ENCODE measurements around the gene HECTD1. TPM values are rescaled to one million over a fixed set of nuclear protein-coding genes. Genes with fewer than 3 reads are reported as not detected.
A peak's percentile ranks its signal among the peaks of the same experiment; 100 is the strongest.
"Not testable (repeated sequence)": the region's sequence is repeated elsewhere in the genome, so short reads cannot be mapped to it uniquely, and the experiment has no call there.

HECTD1 gene
- total RNA-seq, 1 donor: 246 TPM

- Histone ChIP-seq H3K4me3 (ENCODE audit: insufficient read depth, low read length) (no peak overlapping the region), H3K4me2 (ENCODE audit: insufficient read depth, low read length) (no peak overlapping the region), H4K20me1 (ENCODE audit: insufficient read depth, low read length) (no peaks in the 10 kb centered on the region), H3K27ac (ENCODE audit: low read depth, low read length) (no peak overlapping the region), H3K79me2 (ENCODE audit: insufficient read depth, low read length) (no peaks in the 10 kb centered on the region), H3K36me3 (ENCODE audit: insufficient read depth, low read length) (no peaks in the 10 kb centered on the region), H3K4me1 (ENCODE audit: insufficient read depth, low read length) (peaks cover 6% of the 10 kb centered on the region), H3K27me3 (ENCODE audit: insufficient read depth, low read length) (no peaks in the 10 kb centered on the region), H3K9me3 (ENCODE audit: low read depth, low read length) (no peaks in the 10 kb centered on the region), H2AFZ (ENCODE audit: low read length) (no peak overlapping the region)
- no peak for TF ChIP-seq CTCF (IDR thresholded peaks at IDR 0.05; ENCODE audit: extremely low read depth, low read depth, low read length)
- no peak for DNase-seq (ENCODE audit: insufficient read length, low spot score, missing footprints)
Observed at GRCh38 chr14:31244626-31245025, 37.0 kb upstream of the HECTD1 start.

GRCh38 chr14:31243860-31244259, 36.3 kb upstream of the HECTD1 start:
- Histone ChIP-seq H3K4me3 (ENCODE audit: insufficient read depth, low read length) (no peak overlapping the region), H2AFZ (ENCODE audit: low read length) (no peak overlapping the region), H3K27ac (ENCODE audit: low read depth, low read length) (no peak overlapping the region), H4K20me1 (ENCODE audit: insufficient read depth, low read length) (no peaks in the 10 kb centered on the region), H3K9me3 (ENCODE audit: low read depth, low read length) (no peaks in the 10 kb centered on the region), H3K79me2 (ENCODE audit: insufficient read depth, low read length) (no peaks in the 10 kb centered on the region), H3K4me2 (ENCODE audit: insufficient read depth, low read length) (no peak overlapping the region), H3K4me1 (ENCODE audit: insufficient read depth, low read length) (peaks cover 6% of the 10 kb centered on the region), H3K27me3 (ENCODE audit: insufficient read depth, low read length) (no peaks in the 10 kb centered on the region), H3K36me3 (ENCODE audit: insufficient read depth, low read length) (no peaks in the 10 kb centered on the region)
- DNase-seq (ENCODE audit: insufficient read length, low spot score, missing footprints): no peak
- no peak for TF ChIP-seq CTCF (IDR thresholded peaks at IDR 0.05; ENCODE audit: extremely low read depth, low read depth, low read length)

GRCh38 chr14:31242161-31242940, 34.8 kb upstream of the HECTD1 start:
- H3K4me3 ChIP-seq (ENCODE audit: insufficient read depth, low read length): peak overlapping the region; percentile 63
- not testable (repeated sequence) for H3K27me3 ChIP-seq (ENCODE audit: insufficient read depth, low read length); H4K20me1 ChIP-seq (ENCODE audit: insufficient read depth, low read length); DNase-seq (ENCODE audit: insufficient read length, low spot score, missing footprints); H3K9me3 ChIP-seq (ENCODE audit: low read depth, low read length); H3K36me3 ChIP-seq (ENCODE audit: insufficient read depth, low read length); H3K4me1 ChIP-seq (ENCODE audit: insufficient read depth, low read length); H3K79me2 ChIP-seq (ENCODE audit: insufficient read depth, low read length)
- peak overlapping the region; percentile 81 for H3K4me2 ChIP-seq (ENCODE audit: insufficient read depth, low read length)
- peak overlapping the region; percentile 31 for H3K27ac ChIP-seq (ENCODE audit: low read depth, low read length)
- peak overlapping the region; percentile 88 for H2AFZ ChIP-seq (ENCODE audit: low read length)

- Histone ChIP-seq H3K4me3 (ENCODE audit: insufficient read depth, low read length) (peak overlapping the region; percentile 63), H3K36me3 (ENCODE audit: insufficient read depth, low read length) (no peaks in the 10 kb centered on the region), H3K4me1 (ENCODE audit: insufficient read depth, low read length) (peaks cover 6% of the 10 kb centered on the region), H4K20me1 (ENCODE audit: insufficient read depth, low read length) (no peaks in the 10 kb centered on the region), H3K79me2 (ENCODE audit: insufficient read depth, low read length) (no peaks in the 10 kb centered on the region), H3K27ac (ENCODE audit: low read depth, low read length) (peak overlapping the region; percentile 31), H2AFZ (ENCODE audit: low read length) (peak overlapping the region; percentile 88), H3K27me3 (ENCODE audit: insufficient read depth, low read length) (no peaks in the 10 kb centered on the region), H3K4me2 (ENCODE audit: insufficient read depth, low read length) (peak overlapping the region; percentile 81), H3K9me3 (ENCODE audit: low read depth, low read length) (no peaks in the 10 kb centered on the region)
- no peak for TF ChIP-seq CTCF (IDR thresholded peaks at IDR 0.05; ENCODE audit: extremely low read depth, low read depth, low read length)
- DNase-seq (ENCODE audit: insufficient read length, low spot score, missing footprints): no peak
Observed at GRCh38 chr14:31241450-31242114, 34.0 kb upstream of the HECTD1 start.

All from osteoblast (primary cell).